Measurements from ENCODE around the gene PLD2. TPM values are rescaled to one million over a fixed set of nuclear protein-coding genes. Genes with fewer than 3 reads are reported as not detected.

The PLD2 gene
- total RNA-seq, 4 donors from 2014 or later = 53.5 to 134 (median 57.6) TPM

GRCh38 chr17:4812690-4813089 is 5.7 kb downstream of the PLD2 start:
- whole genome bisulfite sequencing = 81% methylated on average over 7 of the region's 7 CpGs
- peaks cover 46% of the 10 kb centered on the region for H3K36me3 ChIP-seq
- no peak overlapping the region for H3K27ac ChIP-seq
- no peak overlapping the region for H3K4me3 ChIP-seq
- H3K4me1 ChIP-seq = peaks cover 16% of the 10 kb centered on the region
- H3K9me3 ChIP-seq = no peaks in the 10 kb centered on the region
- no peaks in the 10 kb centered on the region for H3K27me3 ChIP-seq
- DNase-seq (ENCODE audit: low spot score in 2 of 2) = no peak
- TF ChIP-seq POLR2AphosphoS5 (IDR thresholded peaks at IDR 0.05) = no peak
- TF ChIP-seq, protein P1, sequence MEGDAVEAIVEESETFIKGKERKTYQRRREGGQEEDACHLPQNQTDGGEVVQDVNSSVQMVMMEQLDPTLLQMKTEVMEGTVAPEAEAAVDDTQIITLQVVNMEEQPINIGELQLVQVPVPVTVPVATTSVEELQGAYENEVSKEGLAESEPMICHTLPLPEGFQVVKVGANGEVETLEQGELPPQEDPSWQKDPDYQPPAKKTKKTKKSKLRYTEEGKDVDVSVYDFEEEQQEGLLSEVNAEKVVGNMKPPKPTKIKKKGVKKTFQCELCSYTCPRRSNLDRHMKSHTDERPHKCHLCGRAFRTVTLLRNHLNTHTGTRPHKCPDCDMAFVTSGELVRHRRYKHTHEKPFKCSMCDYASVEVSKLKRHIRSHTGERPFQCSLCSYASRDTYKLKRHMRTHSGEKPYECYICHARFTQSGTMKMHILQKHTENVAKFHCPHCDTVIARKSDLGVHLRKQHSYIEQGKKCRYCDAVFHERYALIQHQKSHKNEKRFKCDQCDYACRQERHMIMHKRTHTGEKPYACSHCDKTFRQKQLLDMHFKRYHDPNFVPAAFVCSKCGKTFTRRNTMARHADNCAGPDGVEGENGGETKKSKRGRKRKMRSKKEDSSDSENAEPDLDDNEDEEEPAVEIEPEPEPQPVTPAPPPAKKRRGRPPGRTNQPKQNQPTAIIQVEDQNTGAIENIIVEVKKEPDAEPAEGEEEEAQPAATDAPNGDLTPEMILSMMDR (IDR thresholded peaks at IDR 0.05) = no peak
- TF ChIP-seq POLR2A (IDR thresholded peaks at IDR 0.05) = no peak
- TF ChIP-seq EP300 (IDR thresholded peaks at IDR 0.05) = no peak

DNA sequence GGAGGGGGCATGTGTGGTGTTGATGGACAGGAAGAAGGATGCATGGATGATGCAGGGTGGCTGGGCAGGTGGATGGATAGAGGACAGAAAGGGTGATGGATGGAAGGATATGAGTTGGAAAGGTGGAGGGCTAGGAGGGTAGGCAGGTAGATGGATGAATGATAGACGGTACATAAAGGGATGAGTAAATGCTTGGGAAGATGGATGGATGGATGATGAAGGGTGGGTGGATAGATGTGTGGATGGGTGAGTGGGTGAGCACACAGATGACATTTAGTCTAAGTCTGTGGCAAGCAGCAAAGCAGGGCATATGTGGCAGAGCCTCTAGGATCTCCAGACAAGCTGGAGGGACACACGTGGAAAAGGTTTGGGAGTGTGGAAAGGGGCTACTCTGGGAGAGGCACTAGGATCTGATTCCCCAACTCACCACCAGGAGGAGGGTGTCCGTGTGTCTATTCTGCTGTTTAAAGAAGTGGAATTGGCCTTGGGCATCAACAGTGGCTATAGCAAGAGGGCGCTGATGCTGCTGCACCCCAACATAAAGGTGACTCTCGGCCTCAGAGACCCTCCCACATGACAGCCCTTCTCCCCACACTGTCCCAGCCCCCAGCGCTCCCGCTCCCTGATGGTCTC is 8.2 kb downstream of the PLD2 start:
- H3K9me3 ChIP-seq = no peaks in the 10 kb centered on the region
- WGBS = 90% methylated on average over 7 of the region's 7 CpGs
- H3K27ac ChIP-seq = no peak overlapping the region
- no peaks in the 10 kb centered on the region for H3K27me3 ChIP-seq
- no peaks in the 10 kb centered on the region for H3K4me1 ChIP-seq
- no peak for DNase-seq (ENCODE audit: low spot score in 2 of 2)
- peaks cover 54% of the 10 kb centered on the region for H3K36me3 ChIP-seq
- H3K4me3 ChIP-seq = no peak overlapping the region
- TF ChIP-seq POLR2AphosphoS5 (IDR thresholded peaks at IDR 0.05) (no peak), EP300 (IDR thresholded peaks at IDR 0.05) (no peak), POLR2A (IDR thresholded peaks at IDR 0.05) (no peak)
- TF ChIP-seq, protein P1 (IDR thresholded peaks at IDR 0.05) = no peak

DNA sequence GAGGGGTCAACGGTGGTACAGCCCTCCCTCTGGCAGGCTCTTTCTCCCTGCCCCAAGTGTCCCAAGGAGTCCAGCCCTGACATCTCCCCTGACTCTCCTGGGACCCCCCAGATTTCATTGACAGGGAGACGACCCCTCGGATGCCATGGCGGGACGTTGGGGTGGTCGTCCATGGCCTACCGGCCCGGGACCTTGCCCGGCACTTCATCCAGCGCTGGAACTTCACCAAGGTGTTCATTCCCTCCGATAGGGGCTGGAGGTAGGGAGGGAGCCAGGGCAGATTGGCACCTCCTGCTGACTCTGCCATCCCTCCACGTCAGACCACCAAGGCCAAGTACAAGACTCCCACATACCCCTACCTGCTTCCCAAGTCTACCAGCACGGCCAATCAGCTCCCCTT is 9.9 kb downstream of the PLD2 start:
- DNase-seq (ENCODE audit: low spot score in 2 of 2) = no peak
- WGBS = 90% methylated on average over 5 of the region's 13 CpGs
- no peaks in the 10 kb centered on the region for H3K9me3 ChIP-seq
- no peaks in the 10 kb centered on the region for H3K4me1 ChIP-seq
- H3K36me3 ChIP-seq = peaks cover 61% of the 10 kb centered on the region
- no peak overlapping the region for H3K4me3 ChIP-seq
- no peak overlapping the region for H3K27ac ChIP-seq
- no peaks in the 10 kb centered on the region for H3K27me3 ChIP-seq
- TF ChIP-seq POLR2AphosphoS5 (IDR thresholded peaks at IDR 0.05) = no peak
- TF ChIP-seq EP300 (IDR thresholded peaks at IDR 0.05) = no peak
- TF ChIP-seq POLR2A (IDR thresholded peaks at IDR 0.05) = no peak
- TF ChIP-seq, protein P1 (IDR thresholded peaks at IDR 0.05) = no peak

GRCh38 chr17:4818276-4818675 is 11.3 kb downstream of the PLD2 start:
- H3K27me3 ChIP-seq = no peaks in the 10 kb centered on the region
- no peak overlapping the region for H3K4me3 ChIP-seq
- H3K9me3 ChIP-seq = no peaks in the 10 kb centered on the region
- 83% methylated on average over 12 of the region's 12 CpGs for WGBS
- H3K36me3 ChIP-seq = peaks cover 76% of the 10 kb centered on the region
- DNase-seq (ENCODE audit: low spot score in 2 of 2) = no peak
- H3K27ac ChIP-seq = no peak overlapping the region
- TF ChIP-seq, protein P1 (IDR thresholded peaks at IDR 0.05) = no peak
- no peak for TF ChIP-seq POLR2AphosphoS5 (IDR thresholded peaks at IDR 0.05)
- TF ChIP-seq POLR2A (IDR thresholded peaks at IDR 0.05) = no peak
- TF ChIP-seq EP300 (IDR thresholded peaks at IDR 0.05) = no peak
- H3K4me1 ChIP-seq = no peaks in the 10 kb centered on the region

DNA sequence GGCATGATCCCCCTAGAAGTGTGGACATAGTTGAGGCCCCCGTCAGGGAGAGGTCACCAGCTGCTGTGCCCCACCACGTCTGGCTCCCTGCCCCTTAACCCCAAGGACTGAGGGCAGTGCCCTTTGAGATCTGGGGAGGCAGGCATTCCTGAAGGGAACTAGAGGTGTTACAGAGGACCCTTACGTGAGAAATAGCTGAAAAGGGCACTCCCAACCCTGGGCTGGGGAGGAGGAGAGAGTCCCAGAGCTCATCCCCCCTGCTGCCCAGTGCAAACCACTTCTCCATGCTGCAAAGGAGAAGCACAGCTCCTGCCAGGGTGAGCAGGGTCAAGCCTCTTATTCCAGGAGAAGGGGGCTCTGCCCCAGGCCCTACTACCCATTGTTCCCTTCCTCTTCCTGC is 15.9 kb downstream of the PLD2 start:
- H3K36me3 ChIP-seq = peaks cover 49% of the 10 kb centered on the region
- TF ChIP-seq POLR2A (IDR thresholded peaks at IDR 0.05) (no peak), POLR2AphosphoS5 (IDR thresholded peaks at IDR 0.05) (no peak), EP300 (IDR thresholded peaks at IDR 0.05) (no peak)
- TF ChIP-seq, protein P1 (IDR thresholded peaks at IDR 0.05) = no peak
- H3K9me3 ChIP-seq = no peaks in the 10 kb centered on the region
- H3K4me1 ChIP-seq = no peaks in the 10 kb centered on the region
- no peaks in the 10 kb centered on the region for H3K27me3 ChIP-seq
- 90% methylated on average over 3 of the region's 3 CpGs for WGBS
- no peak overlapping the region for H3K4me3 ChIP-seq
- DNase-seq (ENCODE audit: low spot score in 2 of 2) = no peak
- no peak overlapping the region for H3K27ac ChIP-seq

Data from suprapubic skin (tissue), 4 donors.